NB4 (cell line): ENCODE results near the gene DAG1.

Source experiments
- CTCF ChIP-seq: IDR thresholded peaks from one replicate; pipeline ENCODE4 v1.5.1; 2012; ENCODE audit warnings: low read depth, low read length
- MAX ChIP-seq: IDR thresholded peaks from 2 replicates; pipeline ENCODE4 v1.6.1; 2011; ENCODE audit warnings: low read depth, low read length
- POLR2A ChIP-seq: IDR thresholded peaks from 2 replicates; pipeline ENCODE4 v1.6.1; 2011; ENCODE audit warnings: mild to moderate bottlenecking; ENCODE audit not compliant: insufficient read length; ENCODE audit errors: extremely low read depth

- TF ChIP-seq CTCF = no peak
- TF ChIP-seq MAX = no peak
- TF ChIP-seq POLR2A = no peak
Observed at GRCh38 chr3:49495023-49495422, 25.0 kb downstream of the DAG1 start.
